Natural killer cell (primary cell): ENCODE results near the gene RBFOX2. TPM values are rescaled to one million over a fixed set of nuclear protein-coding genes. Genes with fewer than 3 reads are reported as not detected.
A peak's percentile ranks its signal among the peaks of the same experiment; 100 is the strongest.

Experiments used
- ATAC-seq, 3 donors: fragments of 150-1000 bp in 2 of 3; fragments of 200-7000 bp in 1 of 3; cut with Tn5 transposase; 1 replicate in 1 of 3; 2 replicates in 2 of 3; pipeline ENCODE4 v1.10.0; 2021; ENCODE audit warnings: mild to moderate bottlenecking in 2 of 3, moderate library complexity in 2 of 3
- DNase-seq, 2 donors: peaks; one replicate each; pipeline versions ENCODE4 v3.0.0 to v3.0.0-alpha.2; 2013 to 2021; ENCODE audit warnings: mixed read lengths in 1 of 2
- H3K27ac ChIP-seq: one replicate; pipeline ENCODE4 v1.5.1; 2013; ENCODE audit warnings: mild to moderate bottlenecking, low read length
- H3K27me3 ChIP-seq: one replicate; pipeline ENCODE4 v1.6.1; 2013; ENCODE audit warnings: low read length; ENCODE audit not compliant: control insufficient read depth, insufficient read depth
- H3K36me3 ChIP-seq: one replicate; pipeline ENCODE4 v1.6.1; 2013; ENCODE audit warnings: low read length; ENCODE audit not compliant: control insufficient read depth, insufficient read depth
- H3K4me1 ChIP-seq: one replicate; pipeline ENCODE4 v1.6.1; 2013; ENCODE audit warnings: low read length; ENCODE audit not compliant: control insufficient read depth, insufficient read depth
- H3K4me3 ChIP-seq: one replicate; pipeline ENCODE4 v1.5.1; 2013; ENCODE audit warnings: low read length
- H3K9me3 ChIP-seq: one replicate; pipeline ENCODE4 v1.6.1; 2013; ENCODE audit warnings: low read length; ENCODE audit not compliant: control insufficient read depth, insufficient read depth
- H3K27ac Mint-ChIP-seq, 2 donors: one replicate each; pipeline ENCODE4 v1.8.0; 2022; ENCODE audit warnings: mild to moderate bottlenecking in 2 of 2, mixed read lengths in 2 of 2, moderate library complexity in 1 of 2
- H3K27me3 Mint-ChIP-seq, 2 donors: one replicate each; pipeline ENCODE4 v1.8.0; 2022; ENCODE audit warnings: low read depth in 2 of 2, mixed read lengths in 2 of 2
- H3K36me3 Mint-ChIP-seq: one replicate; pipeline ENCODE4 v1.8.0; 2022; ENCODE audit warnings: mixed read lengths
- H3K4me1 Mint-ChIP-seq, 2 donors: one replicate each; pipeline ENCODE4 v1.8.0; 2022; ENCODE audit warnings: mixed read lengths in 2 of 2
- H3K4me3 Mint-ChIP-seq: one replicate; pipeline ENCODE4 v1.8.0; 2022; ENCODE audit warnings: mild to moderate bottlenecking, moderate library complexity, mixed read lengths
- H3K9me3 Mint-ChIP-seq, 2 donors: one replicate each; pipeline ENCODE4 v1.8.0; 2022; ENCODE audit warnings: mixed read lengths in 2 of 2
- CTCF ChIP-seq: fragments of 200-600 bp; IDR thresholded peaks from one replicate; pipeline ENCODE4 v1.8.0; 2022; ENCODE audit warnings: antibody characterized with exemption
- WGBS: methylation state at CpG from one replicate; pipeline ENCODE4 v1.1.7; 2013; ENCODE audit warnings: missing lambda C conversion rate; ENCODE audit not compliant: insufficient coverage; 5-methylcytosine and 5-hydroxymethylcytosine counted together
- intact Hi-C: fragments of 100-400 bp; cut with micrococcal nuclease; formaldehyde crosslinking; loops from one replicate; pipeline ENCODE4 v1.14.2; 2022
- total RNA-seq, 4 donors: library from RNA; stranded (reverse); fragments of 120-200 nt in 1 of 4; gene quantifications; one replicate each; pipeline versions ENCODE4 v1.2.3 to v1.2.4, GENCODE V29; 2013 to 2022

The RBFOX2 gene
- total RNA-seq, 3 donors from 2014 or later (not counting 1 experiment from before 2014, with no cell fraction given) = 1.0 to 4.7 (median 3.0) TPM

GRCh38 chr22:36027579-36027934 is 1.1 kb downstream of the RBFOX2 start:
- ATAC-seq = peak; percentile 27 to 63 (median 60)
- Histone ChIP-seq H3K4me3 (no peak overlapping the region), H3K9me3 (no peaks in the 10 kb centered on the region), H3K36me3 (no peaks in the 10 kb centered on the region), H3K4me1 (peaks cover 9% of the 10 kb centered on the region), H3K27me3 (peaks cover 5% of the 10 kb centered on the region), H3K27ac (no peak overlapping the region)
- Mint-ChIP-seq H3K4me1 (peaks cover 16% of the 10 kb centered on the region in 2 donors), H3K4me3 (peak overlapping the region; percentile 87), H3K27me3 (peaks cover 16 to 18% of the 10 kb centered on the region in 2 donors), H3K27ac (peak overlapping the region in 1 of 2 donors; percentile 65), H3K9me3 (no peaks in the 10 kb centered on the region), H3K36me3 (no peaks in the 10 kb centered on the region)
- intact Hi-C loops = no loop called here
- DNase-seq = peak in 1 of 2 donors; percentile 47
- WGBS = 4% methylated on average over 7 of the region's 7 CpGs
- TF ChIP-seq CTCF = no peak

- Mint-ChIP-seq H3K4me1 (peaks cover 16% of the 10 kb centered on the region in 2 donors), H3K27me3 (peaks cover 12 to 13% of the 10 kb centered on the region in 2 donors), H3K36me3 (no peaks in the 10 kb centered on the region), H3K27ac (no peak overlapping the region), H3K9me3 (no peaks in the 10 kb centered on the region), H3K4me3 (peak overlapping the region; percentile 87)
- DNase-seq = no peak
- Histone ChIP-seq H3K27me3 (peaks cover 5% of the 10 kb centered on the region), H3K9me3 (no peaks in the 10 kb centered on the region), H3K4me1 (peaks cover 9% of the 10 kb centered on the region), H3K36me3 (no peaks in the 10 kb centered on the region), H3K4me3 (no peak overlapping the region), H3K27ac (no peak overlapping the region)
- no peak for ATAC-seq
- intact Hi-C loops = no loop called here
- no peak for TF ChIP-seq CTCF
Measured at GRCh38 chr22:36026741-36027140, 1.9 kb downstream of the RBFOX2 start.

GRCh38 chr22:36022697-36023096 is 5.9 kb downstream of the RBFOX2 start:
- ATAC-seq (no peak), DNase-seq (no peak)
- Mint-ChIP-seq H3K36me3 (no peaks in the 10 kb centered on the region), H3K4me1 (peaks cover 5 to 6% of the 10 kb centered on the region in 2 donors), H3K9me3 (no peaks in the 10 kb centered on the region), H3K4me3 (no peak overlapping the region), H3K27me3 (peaks cover 18 to 19% of the 10 kb centered on the region in 2 donors), H3K27ac (no peak overlapping the region)
- no peak overlapping the region for H3K4me3 ChIP-seq
- H3K36me3 ChIP-seq = no peaks in the 10 kb centered on the region
- no peak for TF ChIP-seq CTCF
- H3K9me3 ChIP-seq = no peaks in the 10 kb centered on the region
- intact Hi-C loops = no loop called here
- no peak overlapping the region for H3K27ac ChIP-seq
- peaks cover 2% of the 10 kb centered on the region for H3K4me1 ChIP-seq
- no peaks in the 10 kb centered on the region for H3K27me3 ChIP-seq

GRCh38 chr22:36022162-36022561 is 6.5 kb downstream of the RBFOX2 start:
- TF ChIP-seq CTCF = no peak
- H3K4me3 Mint-ChIP-seq = no peak overlapping the region
- intact Hi-C loops = no loop called here
- DNase-seq (no peak), ATAC-seq (no peak)
- WGBS = 11% methylated on average over 1 of the region's 1 CpG
- H3K4me1 Mint-ChIP-seq = peaks cover 0 to under 1% of the 10 kb centered on the region in 2 donors
- H3K9me3 ChIP-seq = no peaks in the 10 kb centered on the region
- H3K4me3 ChIP-seq = no peak overlapping the region
- no peak overlapping the region for H3K27ac ChIP-seq
- H3K27me3 ChIP-seq = no peaks in the 10 kb centered on the region
- no peaks in the 10 kb centered on the region for H3K36me3 ChIP-seq
- H3K36me3 Mint-ChIP-seq = no peaks in the 10 kb centered on the region
- H3K27me3 Mint-ChIP-seq = peaks cover 19 to 21% of the 10 kb centered on the region in 2 donors
- H3K27ac Mint-ChIP-seq = no peak overlapping the region
- no peaks in the 10 kb centered on the region for H3K9me3 Mint-ChIP-seq
- no peaks in the 10 kb centered on the region for H3K4me1 ChIP-seq
